Measurements from ENCODE around the gene SH2B3. TPM values are rescaled to one million over a fixed set of nuclear protein-coding genes. Genes with fewer than 3 reads are reported as not detected.

SH2B3 gene
- total RNA-seq, 1 experiment from 2014 or later: 6.5 TPM

DNA sequence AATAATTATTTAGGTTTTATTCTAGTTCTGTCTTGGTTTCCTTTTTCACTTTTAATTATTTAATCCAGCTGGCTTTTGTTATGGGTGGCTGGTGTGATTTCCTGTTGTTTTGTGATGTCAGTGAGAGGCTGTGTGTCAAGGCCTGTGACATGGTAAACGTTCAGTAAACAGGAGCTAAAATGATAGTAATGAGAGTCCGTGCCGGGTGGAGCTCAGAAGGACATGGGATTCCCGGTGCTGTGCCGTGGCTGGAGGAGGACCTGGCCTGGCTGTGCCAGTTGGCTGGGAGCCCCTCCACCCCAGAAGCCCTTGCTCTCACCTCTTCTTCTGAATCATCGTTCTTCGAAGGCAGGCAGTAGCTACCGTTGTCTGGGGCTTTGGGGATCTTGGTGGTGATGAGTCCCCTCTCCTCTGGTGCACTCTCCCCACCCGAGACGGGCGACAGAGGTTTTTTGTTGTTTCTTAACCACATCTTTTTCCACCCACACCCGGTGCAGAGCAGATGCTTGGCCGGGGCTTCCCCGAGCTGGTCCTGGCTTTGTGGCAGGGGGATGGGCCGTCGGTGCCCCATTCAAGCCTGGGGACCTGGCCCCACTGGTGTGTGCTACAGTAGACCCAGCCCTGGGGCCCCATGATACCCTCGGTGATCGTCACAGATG is 29.1 kb downstream of the SH2B3 start:
- Histone ChIP-seq H3K4me3 (no peak overlapping the region), H3K27ac (no peak overlapping the region), H3K9me2 (ENCODE audit: insufficient read depth) (no peaks in the 10 kb centered on the region), H4K20me1 (ENCODE audit: insufficient read depth) (no peaks in the 10 kb centered on the region; the same call in 1 of the 2 replicates), H3K4me2 (no peak overlapping the region), H3K9me3 (ENCODE audit: insufficient read depth, low read depth) (no peaks in the 10 kb centered on the region), H3F3A (ENCODE audit: insufficient read depth, low read depth) (peaks cover 26% of the 10 kb centered on the region; the same call in 1 of the 2 replicates), H2AFZ (no peak overlapping the region), H3K27me3 (ENCODE audit: insufficient read depth, low read depth) (no peaks in the 10 kb centered on the region), H3K79me2 (ENCODE audit: low read depth) (peaks cover 4% of the 10 kb centered on the region; the same call in 1 of the 2 replicates), H3K4me1 (replicated peaks; ENCODE audit: insufficient read depth) (peaks cover 34% of the 10 kb centered on the region), H3K36me3 (ENCODE audit: low read depth) (no peaks in the 10 kb centered on the region)
- CTCF ChIA-PET: interaction anchor here (0.5 kb wide), 1 partner anchor 413 kb away, joined by 7 read pairs; no protein-coding TSS in a partner anchor
- DNase-seq: no peak
- BruUV-seq (replicated peaks): no TSS peak
- POLR2A ChIA-PET (ENCODE audit: unreplicated experiment): interaction anchor here (0.6 kb wide), 1 partner anchor 407 kb away, joined by 5 read pairs; no protein-coding TSS in a partner anchor
- intact Hi-C loops (cut with micrococcal nuclease; ENCODE audit: unreplicated experiment): loop anchor here (5.0 kb wide), 1 partner anchor 38 kb away; no protein-coding TSS in a partner anchor
- no peak for TF ChIP-seq CTCF (conservative IDR thresholded peaks at IDR 0.05)
- TF ChIP-seq EZH2 (IDR thresholded peaks at IDR 0.05; ENCODE audit: low read depth): no peak

DNA sequence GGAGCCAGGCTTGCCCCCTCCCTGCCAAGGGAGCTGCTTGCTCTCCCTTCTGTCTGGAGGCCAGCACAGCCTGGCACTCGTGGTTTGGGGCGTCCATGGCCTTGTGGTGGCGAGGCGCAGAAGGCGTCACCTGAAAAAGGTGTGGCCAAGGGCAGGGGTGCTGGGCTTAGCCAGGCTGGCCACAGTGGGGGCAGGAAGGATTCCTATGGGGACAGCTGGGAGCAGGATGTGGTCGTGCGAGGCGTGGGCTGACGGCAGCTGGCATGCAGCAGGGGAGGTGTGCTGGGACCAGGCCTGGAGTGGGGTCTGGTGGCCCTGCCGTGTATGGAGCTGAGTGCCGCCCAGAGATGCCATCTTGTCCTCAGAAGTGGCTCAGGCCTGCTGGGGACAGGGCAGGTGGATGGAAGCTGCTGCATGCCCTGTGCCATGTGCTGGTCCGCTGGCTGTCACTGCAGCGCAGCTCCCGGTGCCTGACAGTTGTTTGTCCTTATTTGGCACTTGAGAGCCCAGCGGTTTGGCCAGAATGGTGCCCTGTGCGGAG is 30.0 kb downstream of the SH2B3 start:
- 0 out of 2 replicates have a peak, but pooled peaks cover 4% of the 10 kb centered on the region for H3K79me2 ChIP-seq (ENCODE audit: low read depth)
- DNase-seq: no peak
- H3K9me2 ChIP-seq (ENCODE audit: insufficient read depth): no peaks in the 10 kb centered on the region
- no peaks in the 10 kb centered on the region for H3K27me3 ChIP-seq (ENCODE audit: insufficient read depth, low read depth)
- H3F3A ChIP-seq (ENCODE audit: insufficient read depth, low read depth): peaks cover 33% of the 10 kb centered on the region; the same call in 1 of the 2 replicates
- no peaks in the 10 kb centered on the region for H3K36me3 ChIP-seq (ENCODE audit: low read depth)
- no peak overlapping the region for H3K27ac ChIP-seq
- H2AFZ ChIP-seq: no peak overlapping the region
- H4K20me1 ChIP-seq (ENCODE audit: insufficient read depth): no peaks in the 10 kb centered on the region; the same call in 1 of the 2 replicates
- ChIA-PET POLR2A (ENCODE audit: unreplicated experiment) (no interaction called here), CTCF (no interaction called here)
- no peak for TF ChIP-seq EZH2 (IDR thresholded peaks at IDR 0.05; ENCODE audit: low read depth)
- TF ChIP-seq CTCF (conservative IDR thresholded peaks at IDR 0.05): no peak
- BruUV-seq (replicated peaks): no TSS peak
- no peak overlapping the region for H3K4me2 ChIP-seq
- intact Hi-C loops (cut with micrococcal nuclease; ENCODE audit: unreplicated experiment): no loop called here
- H3K4me1 ChIP-seq (replicated peaks; ENCODE audit: insufficient read depth): peaks cover 34% of the 10 kb centered on the region
- no peaks in the 10 kb centered on the region for H3K9me3 ChIP-seq (ENCODE audit: insufficient read depth, low read depth)
- no peak overlapping the region for H3K4me3 ChIP-seq

DNA sequence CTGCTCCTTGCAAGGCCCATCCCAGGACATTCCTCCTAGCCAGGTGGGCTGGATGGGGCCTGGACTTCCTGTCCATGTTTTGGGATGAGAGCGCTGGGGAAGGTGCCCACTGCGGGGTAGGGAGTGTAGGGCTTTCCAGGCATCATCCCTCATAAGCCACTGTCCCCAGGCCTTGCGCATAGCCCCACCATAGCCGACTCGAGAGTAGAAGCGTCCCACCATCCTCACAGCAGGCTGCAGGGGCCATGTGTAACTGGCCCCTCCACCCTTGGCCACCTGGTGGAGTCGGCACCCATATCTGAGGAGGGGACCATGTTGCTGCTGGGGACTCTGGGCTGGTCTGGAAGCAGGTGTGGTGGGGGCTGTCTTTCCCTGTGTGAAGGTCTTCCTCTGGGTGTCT is 30.5 kb downstream of the SH2B3 start:
- H3K79me2 ChIP-seq (ENCODE audit: low read depth): 0 out of 2 replicates have a peak, but pooled peaks cover 4% of the 10 kb centered on the region
- no peak for DNase-seq
- H3K9me3 ChIP-seq (ENCODE audit: insufficient read depth, low read depth): no peaks in the 10 kb centered on the region
- no peak overlapping the region for H2AFZ ChIP-seq
- no peak overlapping the region for H3K4me3 ChIP-seq
- no peaks in the 10 kb centered on the region for H3K36me3 ChIP-seq (ENCODE audit: low read depth)
- H3K4me2 ChIP-seq: no peak overlapping the region
- no peak overlapping the region for H3K27ac ChIP-seq
- H3K4me1 ChIP-seq (replicated peaks; ENCODE audit: insufficient read depth): peaks cover 34% of the 10 kb centered on the region
- peaks cover 35% of the 10 kb centered on the region; the same call in 1 of the 2 replicates for H3F3A ChIP-seq (ENCODE audit: insufficient read depth, low read depth)
- no TSS peak for BruUV-seq (replicated peaks)
- TF ChIP-seq CTCF (conservative IDR thresholded peaks at IDR 0.05) (no peak), EZH2 (IDR thresholded peaks at IDR 0.05; ENCODE audit: low read depth) (no peak)
- no peaks in the 10 kb centered on the region for H3K9me2 ChIP-seq (ENCODE audit: insufficient read depth)
- H4K20me1 ChIP-seq (ENCODE audit: insufficient read depth): no peaks in the 10 kb centered on the region; the same call in 1 of the 2 replicates
- H3K27me3 ChIP-seq (ENCODE audit: insufficient read depth, low read depth): no peaks in the 10 kb centered on the region
- ChIA-PET POLR2A (ENCODE audit: unreplicated experiment) (no interaction called here), CTCF (no interaction called here)
- intact Hi-C loops (cut with micrococcal nuclease; ENCODE audit: unreplicated experiment): no loop called here
